ENCODE results near the gene DDX56. TPM values are rescaled to one million over a fixed set of nuclear protein-coding genes. Genes with fewer than 3 reads are reported as not detected.

DDX56 gene
- total RNA-seq, 6 donors from 2014 or later: 37.6 to 105 (median 57.0) TPM

- Histone ChIP-seq H3K27me3 (no peaks in the 10 kb centered on the region), H3K27ac (no peak overlapping the region), H3K36me3 (no peaks in the 10 kb centered on the region), H3K4me1 (peaks cover 0 to 3% (median 0%) of the 10 kb centered on the region in 4 donors), H3K4me3 (no peak overlapping the region), H3K9me3 (no peaks in the 10 kb centered on the region)
- no peak for TF ChIP-seq POLR2AphosphoS5 (IDR thresholded peaks at IDR 0.05)
- TF ChIP-seq POLR2A (IDR thresholded peaks at IDR 0.05): no peak
- TF ChIP-seq EP300 (IDR thresholded peaks at IDR 0.05): no peak
- TF ChIP-seq, protein P1, sequence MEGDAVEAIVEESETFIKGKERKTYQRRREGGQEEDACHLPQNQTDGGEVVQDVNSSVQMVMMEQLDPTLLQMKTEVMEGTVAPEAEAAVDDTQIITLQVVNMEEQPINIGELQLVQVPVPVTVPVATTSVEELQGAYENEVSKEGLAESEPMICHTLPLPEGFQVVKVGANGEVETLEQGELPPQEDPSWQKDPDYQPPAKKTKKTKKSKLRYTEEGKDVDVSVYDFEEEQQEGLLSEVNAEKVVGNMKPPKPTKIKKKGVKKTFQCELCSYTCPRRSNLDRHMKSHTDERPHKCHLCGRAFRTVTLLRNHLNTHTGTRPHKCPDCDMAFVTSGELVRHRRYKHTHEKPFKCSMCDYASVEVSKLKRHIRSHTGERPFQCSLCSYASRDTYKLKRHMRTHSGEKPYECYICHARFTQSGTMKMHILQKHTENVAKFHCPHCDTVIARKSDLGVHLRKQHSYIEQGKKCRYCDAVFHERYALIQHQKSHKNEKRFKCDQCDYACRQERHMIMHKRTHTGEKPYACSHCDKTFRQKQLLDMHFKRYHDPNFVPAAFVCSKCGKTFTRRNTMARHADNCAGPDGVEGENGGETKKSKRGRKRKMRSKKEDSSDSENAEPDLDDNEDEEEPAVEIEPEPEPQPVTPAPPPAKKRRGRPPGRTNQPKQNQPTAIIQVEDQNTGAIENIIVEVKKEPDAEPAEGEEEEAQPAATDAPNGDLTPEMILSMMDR (IDR thresholded peaks at IDR 0.05): no peak
- DNase-seq (peak in 1 of 2 donors; percentile 30), ATAC-seq (ENCODE audit: low FRiP score in 2 of 2) (no peak)
- WGBS, 2 donors: 66 to 72% methylated on average over 4 to 5 of the region's 5 CpGs
Observed at GRCh38 chr7:44595934-44596635, 22.4 kb upstream of the DDX56 start.

DNA sequence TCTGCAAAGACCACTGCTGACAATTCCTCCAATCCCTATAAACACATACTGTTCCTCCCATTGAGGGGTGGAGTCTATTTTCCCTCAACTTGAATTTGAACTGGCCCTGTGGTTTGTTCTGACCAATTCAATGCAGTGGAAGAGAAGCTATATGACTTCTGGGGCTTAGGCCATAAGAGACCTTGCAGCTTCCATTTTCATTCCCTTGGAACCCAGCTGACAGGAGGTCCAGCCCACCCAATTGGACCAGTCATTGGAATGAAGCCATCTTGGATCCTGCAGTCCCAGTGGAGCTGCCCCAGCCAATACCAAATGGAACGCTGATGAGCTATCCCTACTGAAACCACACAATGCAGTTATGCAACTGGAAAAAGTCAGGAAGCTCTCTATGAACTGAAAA is 17.2 kb upstream of the DDX56 start:
- no peak for TF ChIP-seq POLR2AphosphoS5 (IDR thresholded peaks at IDR 0.05)
- no peak for TF ChIP-seq POLR2A (IDR thresholded peaks at IDR 0.05)
- TF ChIP-seq EP300 (IDR thresholded peaks at IDR 0.05): no peak
- TF ChIP-seq, protein P1 (IDR thresholded peaks at IDR 0.05): no peak
- Histone ChIP-seq H3K9me3 (no peaks in the 10 kb centered on the region), H3K36me3 (no peaks in the 10 kb centered on the region), H3K4me3 (no peak overlapping the region), H3K4me1 (peaks cover 0 to 6% (median 0%) of the 10 kb centered on the region in 4 donors), H3K27ac (no peak overlapping the region), H3K27me3 (no peaks in the 10 kb centered on the region)
- 79 to 80% methylated on average over 1 of the region's 1 CpG for WGBS, 2 donors
- no peak for ATAC-seq (ENCODE audit: low FRiP score in 2 of 2)
- DNase-seq: no peak

- Histone ChIP-seq H3K9me3 (no peaks in the 10 kb centered on the region), H3K36me3 (no peaks in the 10 kb centered on the region), H3K4me1 (peaks cover 0 to 9% (median 1%) of the 10 kb centered on the region in 4 donors), H3K27ac (no peak overlapping the region), H3K27me3 (no peaks in the 10 kb centered on the region), H3K4me3 (no peak overlapping the region)
- TF ChIP-seq POLR2AphosphoS5 (IDR thresholded peaks at IDR 0.05): no peak
- TF ChIP-seq POLR2A (IDR thresholded peaks at IDR 0.05): no peak
- TF ChIP-seq EP300 (IDR thresholded peaks at IDR 0.05): no peak
- TF ChIP-seq, protein P1 (IDR thresholded peaks at IDR 0.05): peak; percentile 24 to 69 (median 58)
- DNase-seq: peak in 1 of 2 donors; percentile 34
- ATAC-seq (ENCODE audit: low FRiP score in 2 of 2): peak; percentile 57 to 88
- 24 to 28% methylated on average over 6 of the region's 6 CpGs for WGBS, 2 donors
Observed at GRCh38 chr7:44587843-44588711, 14.4 kb upstream of the DDX56 start.

- Histone ChIP-seq H3K27ac (peak overlapping the region; percentile 90 to 98 (median 97)), H3K4me3 (peak overlapping the region in 3 of 4 donors; percentile 75 to 90 (median 79)), H3K27me3 (no peaks in the 10 kb centered on the region), H3K9me3 (no peaks in the 10 kb centered on the region), H3K36me3 (peaks cover 8 to 22% (median 10%) of the 10 kb centered on the region in 4 donors), H3K4me1 (peaks cover 15 to 36% (median 20%) of the 10 kb centered on the region in 4 donors)
- ATAC-seq (ENCODE audit: low FRiP score in 2 of 2) (no peak), DNase-seq (peak in 1 of 2 donors; percentile 46)
- TF ChIP-seq EP300 (IDR thresholded peaks at IDR 0.05): no peak
- TF ChIP-seq, protein P1 (IDR thresholded peaks at IDR 0.05): no peak
- no peak for TF ChIP-seq POLR2A (IDR thresholded peaks at IDR 0.05)
- 87 to 91% methylated on average over 13 of the region's 13 CpGs for WGBS, 2 donors
Observed at GRCh38 chr7:44583146-44583865, 9.6 kb upstream of the DDX56 start.
